ENCODE data around the gene SWAP70. TPM values are rescaled to one million over a fixed set of nuclear protein-coding genes. Genes with fewer than 3 reads are reported as not detected.

The SWAP70 gene
- total and polyA plus RNA-seq, 2 of the 13 experiments (the other 11 are each of a cell fraction or from before 2014, with no cell fraction given) = 4.6 to 8.7 TPM

- TF ChIP-seq ELK4 (CRISPR knock-in tag; IDR thresholded peaks at IDR 0.05; ENCODE audit: borderline replicate concordance) = no peak
- no peak for TF ChIP-seq ZFP36L2 (CRISPR knock-in tag; IDR thresholded peaks at IDR 0.05)
- TF ChIP-seq YEATS4 (CRISPR knock-in tag; IDR thresholded peaks at IDR 0.05; ENCODE audit: borderline replicate concordance) = peak; percentile 93
- TF ChIP-seq ZFP82 (CRISPR knock-in tag; IDR thresholded peaks at IDR 0.05; ENCODE audit: borderline replicate concordance) = no peak
- TF ChIP-seq ZBTB10 (CRISPR knock-in tag; IDR thresholded peaks at IDR 0.05; ENCODE audit: borderline replicate concordance) = peak; percentile 40; the same call in 1 of the 2 replicates
- TF ChIP-seq NFE2 (CRISPR knock-in tag; IDR thresholded peaks at IDR 0.05) = no peak
- peak; percentile 75 for TF ChIP-seq KAT8 (CRISPR knock-in tag; IDR thresholded peaks at IDR 0.05)
- no peak for TF ChIP-seq FOXK2 (IDR thresholded peaks at IDR 0.05)
- TF ChIP-seq, protein P1, sequence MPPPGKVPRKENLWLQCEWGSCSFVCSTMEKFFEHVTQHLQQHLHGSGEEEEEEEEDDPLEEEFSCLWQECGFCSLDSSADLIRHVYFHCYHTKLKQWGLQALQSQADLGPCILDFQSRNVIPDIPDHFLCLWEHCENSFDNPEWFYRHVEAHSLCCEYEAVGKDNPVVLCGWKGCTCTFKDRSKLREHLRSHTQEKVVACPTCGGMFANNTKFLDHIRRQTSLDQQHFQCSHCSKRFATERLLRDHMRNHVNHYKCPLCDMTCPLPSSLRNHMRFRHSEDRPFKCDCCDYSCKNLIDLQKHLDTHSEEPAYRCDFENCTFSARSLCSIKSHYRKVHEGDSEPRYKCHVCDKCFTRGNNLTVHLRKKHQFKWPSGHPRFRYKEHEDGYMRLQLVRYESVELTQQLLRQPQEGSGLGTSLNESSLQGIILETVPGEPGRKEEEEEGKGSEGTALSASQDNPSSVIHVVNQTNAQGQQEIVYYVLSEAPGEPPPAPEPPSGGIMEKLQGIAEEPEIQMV (CRISPR knock-in tag; IDR thresholded peaks at IDR 0.05; ENCODE audit: low read depth) = 0 out of 2 replicates have a peak, but pooled peaks have one; percentile 43
- TF ChIP-seq NR2C2 (CRISPR knock-in tag; IDR thresholded peaks at IDR 0.05; ENCODE audit: borderline replicate concordance) = peak; percentile 84; the same call in 1 of the 2 replicates
- TF ChIP-seq, protein P2, sequence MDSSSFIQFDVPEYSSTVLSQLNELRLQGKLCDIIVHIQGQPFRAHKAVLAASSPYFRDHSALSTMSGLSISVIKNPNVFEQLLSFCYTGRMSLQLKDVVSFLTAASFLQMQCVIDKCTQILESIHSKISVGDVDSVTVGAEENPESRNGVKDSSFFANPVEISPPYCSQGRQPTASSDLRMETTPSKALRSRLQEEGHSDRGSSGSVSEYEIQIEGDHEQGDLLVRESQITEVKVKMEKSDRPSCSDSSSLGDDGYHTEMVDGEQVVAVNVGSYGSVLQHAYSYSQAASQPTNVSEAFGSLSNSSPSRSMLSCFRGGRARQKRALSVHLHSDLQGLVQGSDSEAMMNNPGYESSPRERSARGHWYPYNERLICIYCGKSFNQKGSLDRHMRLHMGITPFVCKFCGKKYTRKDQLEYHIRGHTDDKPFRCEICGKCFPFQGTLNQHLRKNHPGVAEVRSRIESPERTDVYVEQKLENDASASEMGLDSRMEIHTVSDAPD (CRISPR knock-in tag; IDR thresholded peaks at IDR 0.05) = 0 out of 2 replicates have a peak, but pooled peaks have one; percentile 44
- TF ChIP-seq ZNF713 (CRISPR knock-in tag; IDR thresholded peaks at IDR 0.05) = peak; percentile 34; the same call in 1 of the 2 replicates
- TF ChIP-seq, protein P3, sequence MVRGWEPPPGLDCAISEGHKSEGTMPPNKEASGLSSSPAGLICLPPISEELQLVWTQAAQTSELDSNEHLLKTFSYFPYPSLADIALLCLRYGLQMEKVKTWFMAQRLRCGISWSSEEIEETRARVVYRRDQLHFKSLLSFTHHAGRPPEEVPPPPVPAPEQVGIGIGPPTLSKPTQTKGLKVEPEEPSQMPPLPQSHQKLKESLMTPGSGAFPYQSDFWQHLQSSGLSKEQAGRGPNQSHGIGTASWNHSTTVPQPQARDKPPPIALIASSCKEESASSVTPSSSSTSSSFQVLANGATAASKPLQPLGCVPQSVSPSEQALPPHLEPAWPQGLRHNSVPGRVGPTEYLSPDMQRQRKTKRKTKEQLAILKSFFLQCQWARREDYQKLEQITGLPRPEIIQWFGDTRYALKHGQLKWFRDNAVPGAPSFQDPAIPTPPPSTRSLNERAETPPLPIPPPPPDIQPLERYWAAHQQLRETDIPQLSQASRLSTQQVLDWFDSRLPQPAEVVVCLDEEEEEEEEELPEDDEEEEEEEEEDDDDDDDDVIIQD (CRISPR knock-in tag; IDR thresholded peaks at IDR 0.05; ENCODE audit: low read depth) = peak; percentile 98
- peak; percentile 83; the same call in 1 of the 2 replicates for TF ChIP-seq THRA (CRISPR knock-in tag; IDR thresholded peaks at IDR 0.05; ENCODE audit: borderline replicate concordance)
- peak in 1 of 2 experiments; percentile 84; a peak in 1 of 4 replicates for TF ChIP-seq KLF16 (CRISPR knock-in tag; IDR thresholded peaks at IDR 0.05)
- no peak for TF ChIP-seq ZNF777 (CRISPR knock-in tag; IDR thresholded peaks at IDR 0.05)
- TF ChIP-seq RBFOX2 (IDR thresholded peaks at IDR 0.05; ENCODE audit: low read depth, low read length) = no peak
These were observed 101.6 kb downstream of the SWAP70 start (continued) for GRCh38 chr11:9765320-9766101.
